ENCODE measurements around the gene FANCG.

FANCG gene

GRCh38 chr9:35051069-35051967, 28.4 kb downstream of the FANCG start:
- ChIA-PET CTCF (interaction anchor here (0.5 to 3.2 kb wide), 36 partner anchors 8 to 502 kb away, joined by 3 to 72 read pairs (median 4); partner anchors contain the start of gene UNC13B), POLR2A (interaction anchor here (0.6 to 2.0 kb wide), 11 partner anchors 11 to 523 kb away, joined by 3 to 18 read pairs (median 3); partner anchors contain the start of genes FANCG, PIGO and VCP)

DNA sequence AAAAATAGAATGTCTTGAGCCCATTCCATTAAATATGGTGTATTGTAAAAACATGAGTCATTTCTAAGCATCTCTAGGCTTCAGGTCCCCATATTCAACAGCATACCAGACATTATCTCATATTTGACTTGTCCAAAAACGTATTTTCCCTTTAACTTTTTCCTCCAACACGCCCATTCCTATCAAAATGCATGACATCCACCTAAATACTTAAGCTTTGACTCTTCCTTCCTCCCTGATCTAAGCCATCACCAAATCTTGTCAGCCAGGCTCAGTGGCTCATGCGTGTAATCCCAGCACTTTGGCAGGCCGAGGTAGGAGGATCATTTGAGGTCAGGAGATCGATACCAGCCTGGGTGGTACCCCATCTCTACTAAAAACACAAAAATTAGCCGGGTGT, 31.2 kb downstream of the FANCG start:
- TF ChIP-seq, protein P1, sequence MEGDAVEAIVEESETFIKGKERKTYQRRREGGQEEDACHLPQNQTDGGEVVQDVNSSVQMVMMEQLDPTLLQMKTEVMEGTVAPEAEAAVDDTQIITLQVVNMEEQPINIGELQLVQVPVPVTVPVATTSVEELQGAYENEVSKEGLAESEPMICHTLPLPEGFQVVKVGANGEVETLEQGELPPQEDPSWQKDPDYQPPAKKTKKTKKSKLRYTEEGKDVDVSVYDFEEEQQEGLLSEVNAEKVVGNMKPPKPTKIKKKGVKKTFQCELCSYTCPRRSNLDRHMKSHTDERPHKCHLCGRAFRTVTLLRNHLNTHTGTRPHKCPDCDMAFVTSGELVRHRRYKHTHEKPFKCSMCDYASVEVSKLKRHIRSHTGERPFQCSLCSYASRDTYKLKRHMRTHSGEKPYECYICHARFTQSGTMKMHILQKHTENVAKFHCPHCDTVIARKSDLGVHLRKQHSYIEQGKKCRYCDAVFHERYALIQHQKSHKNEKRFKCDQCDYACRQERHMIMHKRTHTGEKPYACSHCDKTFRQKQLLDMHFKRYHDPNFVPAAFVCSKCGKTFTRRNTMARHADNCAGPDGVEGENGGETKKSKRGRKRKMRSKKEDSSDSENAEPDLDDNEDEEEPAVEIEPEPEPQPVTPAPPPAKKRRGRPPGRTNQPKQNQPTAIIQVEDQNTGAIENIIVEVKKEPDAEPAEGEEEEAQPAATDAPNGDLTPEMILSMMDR (tag by site-specific recombination; IDR thresholded peaks at IDR 0.05) = no peak
- no peak for TF ChIP-seq ZNF174 (tag by site-specific recombination; IDR thresholded peaks at IDR 0.05)
- no peak for TF ChIP-seq ZNF473 (tag by site-specific recombination; IDR thresholded peaks at IDR 0.05)
- no peaks in the 10 kb centered on the region for H3K9me3 ChIP-seq (ENCODE audit: control insufficient read depth, insufficient read depth, low read depth, low read length)
- ChIA-PET POLR2A (no interaction called here), CTCF (interaction anchor here (1.3 kb wide), 1 partner anchor 149 kb away, joined by 6 read pairs; no protein-coding TSS in a partner anchor)
- no peak overlapping the region for H3K27ac ChIP-seq (ENCODE audit: extremely low read depth, low read depth, low read length)
- H3K36me3 ChIP-seq (ENCODE audit: control insufficient read depth in 2 of 2, insufficient read depth in 1 of 2, low read length in 2 of 2) = peaks cover 0 to 43% of the 10 kb centered on the region in 2 experiments; a peak in 2 of 3 replicates
- H3K4me3 ChIP-seq (ENCODE audit: low read depth, low read length) = no peak overlapping the region
- H3K4me1 ChIP-seq (ENCODE audit: control insufficient read depth, insufficient read depth, low read length) = no peaks in the 10 kb centered on the region

More at GRCh38 chr9:35051069-35051967, 28.4 kb downstream of the FANCG start:
- Histone ChIP-seq H3K4me3 (ENCODE audit: low read depth, low read length) (no peak overlapping the region), H3K27ac (ENCODE audit: extremely low read depth, low read depth, low read length) (no peak overlapping the region), H3K36me3 (ENCODE audit: control insufficient read depth in 2 of 2, insufficient read depth in 1 of 2, low read length in 2 of 2) (peaks cover 10 to 63% of the 10 kb centered on the region in 2 experiments), H3K9me3 (ENCODE audit: control insufficient read depth, insufficient read depth, low read depth, low read length) (no peaks in the 10 kb centered on the region), H3K4me1 (ENCODE audit: control insufficient read depth, insufficient read depth, low read length) (no peaks in the 10 kb centered on the region)
- TF ChIP-seq IKZF3 (tag by site-specific recombination; IDR thresholded peaks at IDR 0.05) (no peak), HOXA7 (CRISPR knock-in tag; IDR thresholded peaks at IDR 0.05; ENCODE audit: borderline replicate concordance) (no peak), ZNF549 (tag by site-specific recombination; IDR thresholded peaks at IDR 0.05) (no peak), MEIS1 (CRISPR knock-in tag; IDR thresholded peaks at IDR 0.05; ENCODE audit: borderline replicate concordance) (no peak), ZBTB20 (tag by site-specific recombination; IDR thresholded peaks at IDR 0.05) (no peak), ZNF223 (tag by site-specific recombination; IDR thresholded peaks at IDR 0.05) (no peak), ZNF610 (tag by site-specific recombination; IDR thresholded peaks at IDR 0.05; ENCODE audit: borderline replicate concordance) (no peak), PRDM6 (tag by site-specific recombination; IDR thresholded peaks at IDR 0.05) (no peak), BCL11B (tag by site-specific recombination; IDR thresholded peaks at IDR 0.05; ENCODE audit: low read depth) (no peak)
- TF ChIP-seq, protein P2, sequence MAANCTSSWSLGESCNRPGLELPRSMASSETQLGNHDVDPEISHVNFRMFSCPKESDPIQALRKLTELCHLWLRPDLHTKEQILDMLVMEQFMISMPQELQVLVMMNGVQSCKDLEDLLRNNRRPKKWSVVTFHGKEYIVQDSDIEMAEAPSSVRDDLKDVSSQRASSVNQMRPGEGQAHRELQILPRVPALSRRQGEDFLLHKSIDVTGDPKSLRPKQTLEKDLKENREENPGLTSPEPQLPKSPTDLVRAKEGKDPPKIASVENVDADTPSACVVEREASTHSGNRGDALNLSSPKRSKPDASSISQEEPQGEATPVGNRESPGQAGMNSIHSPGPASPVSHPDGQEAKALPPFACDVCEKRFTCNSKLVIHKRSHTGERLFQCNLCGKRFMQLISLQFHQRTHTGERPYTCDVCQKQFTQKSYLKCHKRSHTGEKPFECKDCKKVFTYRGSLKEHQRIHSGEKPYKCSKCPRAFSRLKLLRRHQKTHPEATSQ (tag by site-specific recombination; IDR thresholded peaks at IDR 0.05) = no peak
- TF ChIP-seq, protein P3, sequence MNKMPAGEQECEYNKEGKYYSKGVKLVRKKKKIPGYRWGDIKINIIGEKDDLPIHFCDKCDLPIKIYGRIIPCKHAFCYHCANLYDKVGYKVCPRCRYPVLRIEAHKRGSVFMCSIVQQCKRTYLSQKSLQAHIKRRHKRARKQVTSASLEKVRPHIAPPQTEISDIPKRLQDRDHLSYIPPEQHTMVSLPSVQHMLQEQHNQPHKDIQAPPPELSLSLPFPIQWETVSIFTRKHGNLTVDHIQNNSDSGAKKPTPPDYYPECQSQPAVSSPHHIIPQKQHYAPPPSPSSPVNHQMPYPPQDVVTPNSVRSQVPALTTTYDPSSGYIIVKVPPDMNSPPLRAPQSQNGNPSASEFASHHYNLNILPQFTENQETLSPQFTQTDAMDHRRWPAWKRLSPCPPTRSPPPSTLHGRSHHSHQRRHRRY (tag by site-specific recombination; IDR thresholded peaks at IDR 0.05) = no peak

Data from HEK293 (cell line).